Esophagus squamous epithelium (tissue), 5 donors: ENCODE data around the gene UBA6. TPM values are rescaled to one million over a fixed set of nuclear protein-coding genes. Genes with fewer than 3 reads are reported as not detected.
A peak's percentile ranks its signal among the peaks of the same experiment; 100 is the strongest.

Experiments used
- DNase-seq: peaks from one replicate; lab custom pipeline; 2025; lab: John Stamatoyannopoulos, UW
- H3K27ac ChIP-seq, 4 donors: fragments of 200-600 bp; sonication (generic); one replicate each; pipeline ENCODE4 v1.5.1; 2016 to 2019; ENCODE audit warnings: mild to moderate bottlenecking in 1 of 4
- H3K27me3 ChIP-seq, 4 donors: fragments of 200-600 bp; sonication (generic); 1 replicate in 3 of 4; 2 replicates in 1 of 4; pipeline versions ENCODE4 v1.5.1 to v1.6.0; 2017 to 2021; ENCODE audit warnings: antibody characterized with exemption in 1 of 4
- H3K36me3 ChIP-seq, 3 donors: fragments of 200-600 bp; sonication (generic); one replicate each; pipeline ENCODE4 v1.5.1; 2016 to 2019
- H3K4me1 ChIP-seq, 3 donors: fragments of 200-600 bp; sonication (generic); one replicate each; pipeline ENCODE4 v1.5.1; 2017 to 2019
- H3K4me3 ChIP-seq, 4 donors: fragments of 200-600 bp; sonication (generic); 1 replicate in 3 of 4; 2 replicates in 1 of 4; pipeline ENCODE4 v1.5.1; 2016 to 2019; ENCODE audit warnings: mild to moderate bottlenecking in 2 of 4, moderate library complexity in 1 of 4
- H3K9me3 ChIP-seq, 3 donors: fragments of 200-600 bp; sonication (generic); one replicate each; pipeline ENCODE4 v1.5.1; 2016 to 2019
- POLR2A ChIP-seq, 4 donors: fragments of 450-650 bp; IDR thresholded peaks; one replicate each; pipeline ENCODE4 v1.6.1; 2017; ENCODE audit warnings: antibody characterized with exemption in 4 of 4, mild to moderate bottlenecking in 4 of 4, moderate library complexity in 3 of 4
- WGBS, 2 donors: methylation state at CpG; one replicate each; pipeline ENCODE4 v1.1.5; 2018; 5-methylcytosine and 5-hydroxymethylcytosine counted together
- intact Hi-C: fragments of 100-400 bp; cut with DNase I; formaldehyde crosslinking; loops from one replicate; pipeline ENCODE4 v1.15.0; 2022
- total RNA-seq, 4 donors: library from RNA; depleted of rRNA; stranded (reverse); fragments of >200 nt; gene quantifications; one replicate each; pipeline ENCODE4 v1.1.0, GENCODE V29; 2016
- TF ChIP-seq, protein P1 (sequence below), 6 experiments: fragments of 450-650 bp in 4 of 6; fragments of 200-600 bp in 2 of 6; sonication (generic) in 2 of 6; IDR thresholded peaks; one replicate each; pipeline ENCODE4 v1.5.1; 2016 to 2019; ENCODE audit warnings: antibody characterized with exemption in 6 of 6, mild to moderate bottlenecking in 4 of 6, moderate library complexity in 4 of 6
- donor health status: DM: yes; HTN: yes; CAD: no.

Gene UBA6
- total RNA-seq, 4 donors from 2014 or later: 51.5 to 103 (median 87.8) TPM

- Histone ChIP-seq H3K36me3 (peaks cover 0 to 10% (median 0%) of the 10 kb centered on the region in 3 donors), H3K27ac (no peak overlapping the region), H3K27me3 (no peaks in the 10 kb centered on the region), H3K4me3 (no peak overlapping the region), H3K9me3 (peaks cover 0 to 8% (median 0%) of the 10 kb centered on the region in 3 donors), H3K4me1 (peaks cover 0 to 32% (median 10%) of the 10 kb centered on the region in 3 donors)
- intact Hi-C loops: no loop called here
- no peak for TF ChIP-seq POLR2A (IDR thresholded peaks at IDR 0.05)
- TF ChIP-seq, protein P1, sequence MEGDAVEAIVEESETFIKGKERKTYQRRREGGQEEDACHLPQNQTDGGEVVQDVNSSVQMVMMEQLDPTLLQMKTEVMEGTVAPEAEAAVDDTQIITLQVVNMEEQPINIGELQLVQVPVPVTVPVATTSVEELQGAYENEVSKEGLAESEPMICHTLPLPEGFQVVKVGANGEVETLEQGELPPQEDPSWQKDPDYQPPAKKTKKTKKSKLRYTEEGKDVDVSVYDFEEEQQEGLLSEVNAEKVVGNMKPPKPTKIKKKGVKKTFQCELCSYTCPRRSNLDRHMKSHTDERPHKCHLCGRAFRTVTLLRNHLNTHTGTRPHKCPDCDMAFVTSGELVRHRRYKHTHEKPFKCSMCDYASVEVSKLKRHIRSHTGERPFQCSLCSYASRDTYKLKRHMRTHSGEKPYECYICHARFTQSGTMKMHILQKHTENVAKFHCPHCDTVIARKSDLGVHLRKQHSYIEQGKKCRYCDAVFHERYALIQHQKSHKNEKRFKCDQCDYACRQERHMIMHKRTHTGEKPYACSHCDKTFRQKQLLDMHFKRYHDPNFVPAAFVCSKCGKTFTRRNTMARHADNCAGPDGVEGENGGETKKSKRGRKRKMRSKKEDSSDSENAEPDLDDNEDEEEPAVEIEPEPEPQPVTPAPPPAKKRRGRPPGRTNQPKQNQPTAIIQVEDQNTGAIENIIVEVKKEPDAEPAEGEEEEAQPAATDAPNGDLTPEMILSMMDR (IDR thresholded peaks at IDR 0.05): no peak
- no peak for DNase-seq
- 64% methylated on average over 4 of the region's 4 CpGs for WGBS, 2 donors
Measured at GRCh38 chr4:67727124-67727850, 26.3 kb upstream of the UBA6 start.

- intact Hi-C loops: no loop called here
Measured at GRCh38 chr4:67725981-67726380, 25.0 kb upstream of the UBA6 start.

GRCh38 chr4:67725132-67725531 is 24.2 kb upstream of the UBA6 start:
- WGBS, 2 donors: 62 to 69% methylated on average over 1 of the region's 1 CpG
- TF ChIP-seq, protein P1 (IDR thresholded peaks at IDR 0.05): no peak
- TF ChIP-seq POLR2A (IDR thresholded peaks at IDR 0.05): no peak
- DNase-seq: no peak
- peaks cover 0 to 21% (median 0%) of the 10 kb centered on the region in 3 donors for H3K36me3 ChIP-seq
- H3K27me3 ChIP-seq: no peaks in the 10 kb centered on the region
- H3K9me3 ChIP-seq: peaks cover 0 to 7% (median 0%) of the 10 kb centered on the region in 3 donors
- H3K4me3 ChIP-seq: no peak overlapping the region
- peaks cover 0 to 45% (median 10%) of the 10 kb centered on the region in 3 donors for H3K4me1 ChIP-seq
- H3K27ac ChIP-seq: peak overlapping the region in 3 of 4 donors; percentile 27 to 50 (median 43)
- intact Hi-C loops: no loop called here

More at GRCh38 chr4:67725981-67726380, 25.0 kb upstream of the UBA6 start:
- peaks cover 0 to 13% (median 0%) of the 10 kb centered on the region in 3 donors for H3K36me3 ChIP-seq
- TF ChIP-seq POLR2A (IDR thresholded peaks at IDR 0.05): no peak
- TF ChIP-seq, protein P1 (IDR thresholded peaks at IDR 0.05): no peak
- H3K4me3 ChIP-seq: no peak overlapping the region
- WGBS, 2 donors: 41 to 57% methylated on average over 4 of the region's 4 CpGs
- no peaks in the 10 kb centered on the region for H3K27me3 ChIP-seq
- H3K4me1 ChIP-seq: peaks cover 0 to 45% (median 10%) of the 10 kb centered on the region in 3 donors
- DNase-seq: no peak
- peaks cover 0 to 8% (median 0%) of the 10 kb centered on the region in 3 donors for H3K9me3 ChIP-seq
- no peak overlapping the region for H3K27ac ChIP-seq

DNA sequence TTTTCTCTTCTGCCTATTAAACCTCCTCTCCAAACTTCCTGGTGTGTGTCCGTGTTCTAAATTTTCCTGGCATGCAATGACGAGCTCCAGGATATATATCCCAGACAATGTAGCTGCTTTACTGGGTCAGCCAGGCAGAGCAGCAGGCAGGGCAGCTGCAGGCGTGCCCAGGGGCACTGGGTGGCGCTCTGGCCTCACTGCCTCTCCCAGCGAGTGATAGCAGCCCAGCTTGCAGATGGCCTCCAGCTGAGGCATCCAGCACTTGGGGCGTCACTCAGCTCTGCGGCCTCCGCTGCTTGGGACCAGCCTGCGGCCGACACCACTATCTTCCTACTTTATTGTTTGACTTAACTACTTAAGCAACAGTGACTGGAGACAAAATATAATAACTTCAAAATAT is 23.0 kb upstream of the UBA6 start:
- peaks cover 0 to 45% (median 10%) of the 10 kb centered on the region in 3 donors for H3K4me1 ChIP-seq
- H3K27ac ChIP-seq: peak overlapping the region; percentile 6 to 43 (median 24)
- H3K4me3 ChIP-seq: no peak overlapping the region
- TF ChIP-seq, protein P1 (IDR thresholded peaks at IDR 0.05): peak in 2 of 6 experiments; percentile 48 to 67
- no peak for TF ChIP-seq POLR2A (IDR thresholded peaks at IDR 0.05)
- WGBS, 2 donors: 52 to 86% methylated on average over 5 to 7 of the region's 10 CpGs
- no peaks in the 10 kb centered on the region for H3K27me3 ChIP-seq
- no peaks in the 10 kb centered on the region for H3K9me3 ChIP-seq
- peaks cover 0 to 15% (median 0%) of the 10 kb centered on the region in 3 donors for H3K36me3 ChIP-seq
- intact Hi-C loops: no loop called here
- no peak for DNase-seq

DNA sequence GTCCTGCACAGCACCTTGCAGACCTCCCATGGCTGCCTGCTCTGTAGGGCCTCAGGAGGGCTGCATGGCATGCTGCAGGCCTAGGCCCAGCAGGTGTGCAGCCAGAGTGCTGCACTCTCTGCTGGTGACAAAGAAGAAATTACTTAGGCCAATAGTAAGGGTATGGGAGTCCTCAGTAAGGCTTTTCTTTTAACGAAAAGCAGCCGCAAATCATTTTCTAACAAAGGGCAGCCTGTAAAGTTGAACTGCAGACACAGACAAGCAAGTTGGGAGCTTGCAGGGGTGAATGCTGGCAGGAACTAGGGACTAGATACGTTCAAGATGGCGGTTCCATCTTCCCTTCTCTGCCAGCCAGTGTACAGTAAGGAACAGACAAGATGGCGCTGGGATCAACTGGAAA is 22.4 kb upstream of the UBA6 start:
- Histone ChIP-seq H3K27me3 (no peaks in the 10 kb centered on the region), H3K36me3 (peaks cover 0 to 15% (median 0%) of the 10 kb centered on the region in 3 donors), H3K9me3 (no peaks in the 10 kb centered on the region), H3K4me1 (peaks cover 0 to 45% (median 10%) of the 10 kb centered on the region in 3 donors), H3K27ac (peak overlapping the region in 3 of 4 donors; percentile 6 to 43 (median 27)), H3K4me3 (no peak overlapping the region)
- no peak for DNase-seq
- 91 to 93% methylated on average over 5 of the region's 5 CpGs for WGBS, 2 donors
- TF ChIP-seq, protein P1 (IDR thresholded peaks at IDR 0.05): no peak
- TF ChIP-seq POLR2A (IDR thresholded peaks at IDR 0.05): no peak
- intact Hi-C loops: no loop called here
